ENCODE results near the gene CALY. TPM values are rescaled to one million over a fixed set of nuclear protein-coding genes. Genes with fewer than 3 reads are reported as not detected.

CALY gene
- polyA plus RNA-seq, 1 donor = not detected

- no peak for DNase-seq (ENCODE audit: low read depth)
Measured at GRCh38 chr10:133366130-133366478, 29.4 kb upstream of the CALY start.

- DNase-seq (ENCODE audit: low read depth) = no peak
Measured at GRCh38 chr10:133365461-133366129, 28.9 kb upstream of the CALY start.

GRCh38 chr10:133364645-133365431 lies 28.1 kb upstream of the CALY start:
- no peak for DNase-seq (ENCODE audit: low read depth)

- no peak for DNase-seq (ENCODE audit: low read depth)
Measured at GRCh38 chr10:133362846-133363245, 26.1 kb upstream of the CALY start.

GRCh38 chr10:133361773-133362441 lies 25.2 kb upstream of the CALY start:
- DNase-seq (ENCODE audit: low read depth) = no peak

GRCh38 chr10:133361227-133361626 lies 24.5 kb upstream of the CALY start:
- DNase-seq (ENCODE audit: low read depth) = no peak

- no peak for DNase-seq (ENCODE audit: low read depth)
Measured at GRCh38 chr10:133359972-133360610, 23.4 kb upstream of the CALY start.

GRCh38 chr10:133359554-133359971 lies 22.9 kb upstream of the CALY start:
- DNase-seq (ENCODE audit: low read depth) = no peak

GRCh38 chr10:133358925-133359310 lies 22.2 kb upstream of the CALY start:
- DNase-seq (ENCODE audit: low read depth) = no peak

GRCh38 chr10:133358162-133358924 lies 21.6 kb upstream of the CALY start:
- DNase-seq (ENCODE audit: low read depth) = no peak

- DNase-seq (ENCODE audit: low read depth) = no peak
Measured at GRCh38 chr10:133357285-133358161, 20.8 kb upstream of the CALY start, which contains the start of gene FUOM. FUOM (minus strand) TSS chr10:133358019; CDS start chr10:133358007, 12 bp downstream.

GRCh38 chr10:133356549-133357284 lies 20.0 kb upstream of the CALY start:
- DNase-seq (ENCODE audit: low read depth) = no peak

GRCh38 chr10:133355991-133356390 lies 19.3 kb upstream of the CALY start:
- DNase-seq (ENCODE audit: low read depth) = no peak

- no peak for DNase-seq (ENCODE audit: low read depth)
Measured at GRCh38 chr10:133355266-133355665, 18.6 kb upstream of the CALY start.

- no peak for DNase-seq (ENCODE audit: low read depth)
Measured at GRCh38 chr10:133354672-133355240, 18.1 kb upstream of the CALY start.

- DNase-seq (ENCODE audit: low read depth) = no peak
Measured at GRCh38 chr10:133353988-133354605, 17.4 kb upstream of the CALY start.

- DNase-seq (ENCODE audit: low read depth) = no peak
Measured at GRCh38 chr10:133353202-133353959, 16.7 kb upstream of the CALY start.
